ENCODE data around the gene GMDS.

The GMDS gene

DNA sequence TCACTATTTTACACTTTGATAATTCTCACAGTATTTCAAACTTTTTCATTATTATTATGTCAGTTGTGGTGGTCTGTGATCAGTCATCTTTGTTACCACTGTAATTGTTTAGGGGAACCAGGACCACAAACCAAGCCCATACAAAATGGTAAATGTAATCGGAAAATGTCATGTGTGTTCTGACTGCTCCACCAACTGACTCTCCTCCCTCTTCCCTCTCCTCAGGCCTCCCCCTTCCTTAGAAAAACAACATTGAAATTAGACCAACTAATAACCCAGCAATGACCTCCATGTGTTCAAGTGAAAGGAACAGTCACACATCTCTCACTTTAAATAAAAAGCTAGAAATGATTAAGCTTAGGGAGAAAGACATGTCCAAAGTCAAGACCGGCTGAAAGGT is 63.8 kb downstream of the GMDS start:
- peaks cover 0 to 6% (median 0%) of the 10 kb centered on the region in 3 donors for H3K9me3 ChIP-seq
- no peaks in the 10 kb centered on the region for H3K27me3 ChIP-seq
- H3K36me3 ChIP-seq = no peaks in the 10 kb centered on the region
- no peak for TF ChIP-seq CTCF (IDR thresholded peaks at IDR 0.05)
- no peak overlapping the region for H3K4me3 ChIP-seq
- intact Hi-C loops (cut with DNase I; ENCODE audit: low total_unique reads) = loop anchor here (10.0 kb wide), 1 partner anchor 57 kb away; no protein-coding TSS in a partner anchor
- no peak for DNase-seq
- peaks cover 0 to 16% (median 0%) of the 10 kb centered on the region in 4 donors for H3K4me1 ChIP-seq
- H3K27ac ChIP-seq = no peak overlapping the region

GRCh38 chr6:2179950-2180349 is 65.5 kb downstream of the GMDS start:
- no peak for TF ChIP-seq CTCF (IDR thresholded peaks at IDR 0.05)
- peaks cover 0 to 16% (median 0%) of the 10 kb centered on the region in 4 donors for H3K4me1 ChIP-seq
- no peaks in the 10 kb centered on the region for H3K27me3 ChIP-seq
- intact Hi-C loops (cut with DNase I; ENCODE audit: low total_unique reads) = loop anchor here (10.0 kb wide), 1 partner anchor 55 kb away; no protein-coding TSS in a partner anchor
- DNase-seq = no peak
- H3K4me3 ChIP-seq = no peak overlapping the region
- H3K36me3 ChIP-seq = no peaks in the 10 kb centered on the region
- peaks cover 0 to 6% (median 0%) of the 10 kb centered on the region in 3 donors for H3K9me3 ChIP-seq
- no peak overlapping the region for H3K27ac ChIP-seq

- TF ChIP-seq CTCF (IDR thresholded peaks at IDR 0.05) = no peak
- Histone ChIP-seq H3K4me3 (no peak overlapping the region), H3K4me1 (peaks cover 0 to 16% (median 0%) of the 10 kb centered on the region in 4 donors), H3K36me3 (no peaks in the 10 kb centered on the region), H3K27me3 (no peaks in the 10 kb centered on the region), H3K9me3 (peaks cover 0 to 6% (median 0%) of the 10 kb centered on the region in 3 donors), H3K27ac (no peak overlapping the region)
- DNase-seq = no peak
- intact Hi-C loops (cut with DNase I; ENCODE audit: low total_unique reads) = no loop called here
Measured at GRCh38 chr6:2179241-2179640, 66.2 kb downstream of the GMDS start.

DNA sequence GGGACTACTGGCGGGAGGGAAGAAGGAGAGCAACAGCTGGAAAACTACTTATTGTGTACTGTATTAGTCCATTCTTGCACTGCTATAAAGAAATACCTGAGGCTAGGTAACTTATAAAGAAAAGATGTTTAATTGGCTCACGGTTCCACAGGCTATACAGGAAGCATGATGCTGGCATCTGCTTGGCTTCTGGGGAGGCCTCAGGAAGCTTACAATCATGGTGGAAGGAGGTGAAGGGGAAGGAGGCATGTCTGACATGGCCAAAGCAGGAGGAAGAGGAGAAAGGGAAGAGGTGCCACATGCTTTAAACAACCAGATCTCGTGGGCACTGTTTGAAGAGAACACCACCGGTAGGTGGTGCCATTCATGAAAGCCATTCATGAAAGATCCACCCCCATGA is 67.3 kb downstream of the GMDS start:
- H3K27me3 ChIP-seq = no peaks in the 10 kb centered on the region
- H3K4me1 ChIP-seq = peaks cover 0 to 20% (median 0%) of the 10 kb centered on the region in 4 donors
- H3K9me3 ChIP-seq = peaks cover 0 to 6% (median 0%) of the 10 kb centered on the region in 3 donors
- intact Hi-C loops (cut with DNase I; ENCODE audit: low total_unique reads) = no loop called here
- TF ChIP-seq CTCF (IDR thresholded peaks at IDR 0.05) = no peak
- no peak for DNase-seq
- no peak overlapping the region for H3K4me3 ChIP-seq
- H3K27ac ChIP-seq = no peak overlapping the region
- H3K36me3 ChIP-seq = no peaks in the 10 kb centered on the region

GRCh38 chr6:2175825-2176224 is 69.6 kb downstream of the GMDS start:
- TF ChIP-seq CTCF (IDR thresholded peaks at IDR 0.05) = no peak
- intact Hi-C loops (cut with DNase I; ENCODE audit: low total_unique reads) = no loop called here
- Histone ChIP-seq H3K9me3 (peaks cover 0 to 6% (median 0%) of the 10 kb centered on the region in 3 donors), H3K27me3 (no peaks in the 10 kb centered on the region), H3K4me3 (no peak overlapping the region), H3K4me1 (peaks cover 0 to 13% (median 0%) of the 10 kb centered on the region in 4 donors), H3K36me3 (no peaks in the 10 kb centered on the region), H3K27ac (no peak overlapping the region)
- no peak for DNase-seq

All from tibial artery (tissue), 4 donors.